T follicular helper cell (primary cell): ENCODE measurements around the gene KCNG2.

Experiments used
- DNase-seq: peaks from one replicate; pipeline ENCODE4 v3.0.0-alpha.2; 2020; ENCODE audit warnings: low read depth

The KCNG2 gene

GRCh38 chr18:79941473-79942119 is 143.9 kb downstream of the KCNG2 start:
- no peak for DNase-seq

DNA sequence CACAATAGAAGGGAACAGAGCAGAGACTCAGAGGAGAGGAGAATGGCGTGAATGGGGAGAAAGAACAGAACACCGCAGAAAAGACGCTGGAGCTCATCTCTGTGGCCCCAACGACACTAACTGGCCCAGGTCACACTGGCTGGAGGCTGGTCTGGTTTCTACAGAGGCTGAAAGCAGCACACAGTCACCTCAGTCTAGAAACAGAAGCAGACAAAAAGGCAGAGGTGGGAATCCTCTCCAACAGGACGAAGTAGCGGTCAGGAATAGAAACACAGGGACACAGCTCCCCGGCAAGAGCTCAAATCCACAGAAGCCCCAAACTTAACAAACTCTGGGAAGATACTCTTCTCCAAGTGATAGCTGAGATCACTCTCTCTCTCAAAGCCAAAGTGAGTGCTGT is 144.5 kb downstream of the KCNG2 start:
- DNase-seq, result no peak

DNA sequence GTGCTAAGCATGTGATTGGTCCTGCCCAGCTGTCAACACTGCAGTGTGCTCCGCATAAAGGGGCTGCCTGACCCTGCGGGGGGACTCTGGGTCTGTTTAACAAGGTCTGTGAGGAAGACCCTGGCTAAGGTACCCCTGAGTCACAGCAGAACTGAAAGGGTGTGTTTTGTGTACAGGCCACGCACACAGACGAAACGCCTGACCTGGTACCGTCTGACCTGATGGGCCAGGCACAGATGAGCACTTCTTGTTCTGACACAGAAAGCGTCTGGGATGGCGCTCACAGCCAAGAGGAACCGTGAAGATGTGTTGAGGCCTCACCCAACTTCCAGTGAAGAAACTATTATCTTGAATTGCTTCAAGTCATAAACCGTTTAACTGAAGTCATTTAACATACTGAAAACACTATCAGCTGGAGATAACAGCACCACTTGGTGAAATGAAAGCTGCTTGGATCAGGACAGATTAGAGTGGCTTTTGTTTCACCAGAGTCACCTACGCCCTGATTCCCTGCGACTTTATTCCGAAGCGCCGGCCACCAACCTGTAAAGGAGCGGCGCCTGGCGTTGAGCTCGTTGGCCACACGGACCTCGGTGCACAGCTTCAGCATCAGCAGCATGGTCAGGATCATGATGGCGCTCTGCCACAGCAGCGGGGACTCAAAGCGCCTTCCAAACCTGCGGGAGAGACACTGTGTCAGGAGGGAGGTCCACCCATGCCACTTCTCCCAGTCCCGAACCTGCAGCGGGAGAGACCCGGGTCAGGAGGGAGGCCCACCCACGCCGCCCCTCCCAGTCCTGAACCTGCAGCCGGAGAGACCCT is 145.3 kb downstream of the KCNG2 start:
- no peak for DNase-seq

- no peak for DNase-seq
Measured at GRCh38 chr18:79943608-79944125, 145.9 kb downstream of the KCNG2 start.

GRCh38 chr18:79944126-79944731 is 146.5 kb downstream of the KCNG2 start:
- no peak for DNase-seq

- DNase-seq, result no peak
Measured at GRCh38 chr18:79944746-79945117, 147.0 kb downstream of the KCNG2 start.

GRCh38 chr18:79945118-79946042 is 147.6 kb downstream of the KCNG2 start:
- no peak for DNase-seq

GRCh38 chr18:79947054-79947755 is 149.5 kb downstream of the KCNG2 start:
- no peak for DNase-seq

- no peak for DNase-seq
Measured at GRCh38 chr18:79947881-79948610, 150.3 kb downstream of the KCNG2 start.

DNA sequence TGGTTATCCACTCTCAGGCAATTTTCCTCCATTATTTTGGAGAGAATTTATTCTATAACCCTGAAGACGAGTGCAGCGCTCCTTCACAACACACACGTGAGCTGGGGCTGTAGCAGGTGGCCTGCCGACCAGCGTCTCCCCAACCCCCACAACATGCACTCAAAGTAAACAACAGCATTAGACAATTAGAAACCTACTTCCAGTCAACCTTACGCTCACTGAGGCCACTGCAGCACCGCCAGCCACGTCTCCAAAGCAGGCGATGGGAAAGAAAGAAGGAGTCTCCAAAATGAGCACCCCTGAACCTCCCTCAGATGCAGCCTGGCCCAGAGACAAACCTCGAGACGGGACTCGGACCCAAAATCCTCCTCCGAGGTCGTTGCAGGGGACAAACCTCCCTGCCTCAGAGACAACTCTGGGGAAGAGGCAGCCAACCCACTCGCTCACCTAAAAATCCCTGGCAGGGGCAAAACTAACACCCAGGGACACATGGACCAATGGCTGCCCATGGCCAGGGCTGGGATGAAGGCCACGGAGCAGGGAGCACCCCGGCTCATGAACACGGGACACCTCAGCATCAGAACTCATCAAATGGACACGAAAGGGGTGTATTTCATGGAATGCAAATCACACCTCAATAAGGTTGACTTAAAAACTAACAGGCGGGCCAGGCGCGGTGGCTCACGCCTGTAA is 151.1 kb downstream of the KCNG2 start:
- DNase-seq, result no peak
